GM21786 (cell line): ENCODE results near the gene ODF4.
"Not testable (repeated sequence)": the region's sequence is repeated elsewhere in the genome, so short reads cannot be mapped to it uniquely, and the experiment has no call there.

Source experiments
- ATAC-seq: cut with Tn5 transposase; IDR thresholded peaks from one replicate; pipeline ENCODE4 v1.9.1; 2021; ENCODE audit not compliant: unreplicated experiment

The ODF4 gene

DNA sequence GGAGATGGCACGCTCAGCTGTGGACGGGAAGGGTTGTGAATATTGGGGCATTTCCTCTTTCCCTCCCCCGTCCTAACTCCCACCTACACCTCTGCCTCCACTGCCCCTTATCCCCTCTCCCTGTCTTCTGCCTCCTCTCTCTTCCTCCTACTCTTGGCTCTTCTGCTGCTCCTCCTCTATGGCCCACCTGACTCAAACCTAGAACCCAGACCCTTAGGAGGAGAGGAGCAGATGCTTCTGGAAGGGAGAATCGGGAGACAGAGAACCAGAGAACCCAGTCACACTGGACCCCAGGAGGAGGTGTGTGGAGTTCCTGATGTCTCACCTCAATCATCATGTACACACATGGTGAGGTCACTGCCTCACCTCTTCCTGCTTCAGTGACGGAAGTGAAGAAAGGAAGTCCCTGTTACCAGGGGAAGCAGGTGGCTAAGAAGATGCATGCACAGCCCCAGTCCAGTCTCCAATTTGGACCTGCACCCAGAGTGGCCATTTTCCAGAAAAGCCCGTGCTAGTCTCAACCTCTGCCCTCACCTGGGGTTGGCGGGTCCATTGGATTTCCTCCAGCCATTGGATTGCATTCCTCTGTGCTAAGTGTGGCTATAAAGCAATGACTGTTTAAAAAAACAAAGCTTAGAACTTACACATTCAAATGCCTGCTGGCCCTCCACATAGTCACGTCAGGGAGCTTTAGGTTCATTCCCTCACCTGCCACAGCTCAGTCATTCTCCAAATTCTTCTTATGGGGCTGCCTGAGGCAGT lies 54.0 kb downstream of the ODF4 start:
- ATAC-seq = no peak

DNA sequence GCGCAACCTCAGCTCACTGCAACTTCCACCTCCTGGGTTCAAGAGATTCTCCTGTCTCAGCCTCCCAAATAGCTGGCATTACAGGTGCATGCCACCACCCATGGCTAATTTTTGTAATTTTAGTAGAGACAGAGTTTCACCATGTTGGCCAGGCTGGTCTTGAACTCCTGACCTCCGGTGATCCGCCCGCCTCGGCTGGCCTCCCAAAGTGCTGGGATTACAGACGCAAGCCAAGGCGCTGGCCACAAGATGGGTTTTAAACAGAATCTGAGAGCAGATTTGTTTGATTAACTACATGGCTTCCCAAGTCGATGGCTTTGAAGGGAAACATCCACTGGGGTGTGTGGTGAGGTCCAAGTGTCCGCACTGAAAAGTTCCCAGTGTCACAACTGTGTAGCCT lies 54.9 kb downstream of the ODF4 start:
- not testable (repeated sequence) for ATAC-seq
